GM19025 (cell line): ENCODE results near the gene USP53.
"Not testable (repeated sequence)": the region's sequence is repeated elsewhere in the genome, so short reads cannot be mapped to it uniquely, and the experiment has no call there.

ENCODE experiments used
- ATAC-seq: cut with Tn5 transposase; IDR thresholded peaks from one replicate; pipeline ENCODE4 v1.9.1; 2021; ENCODE audit warnings: mild to moderate bottlenecking, low read depth, moderate library complexity; ENCODE audit not compliant: unreplicated experiment

Gene USP53

DNA sequence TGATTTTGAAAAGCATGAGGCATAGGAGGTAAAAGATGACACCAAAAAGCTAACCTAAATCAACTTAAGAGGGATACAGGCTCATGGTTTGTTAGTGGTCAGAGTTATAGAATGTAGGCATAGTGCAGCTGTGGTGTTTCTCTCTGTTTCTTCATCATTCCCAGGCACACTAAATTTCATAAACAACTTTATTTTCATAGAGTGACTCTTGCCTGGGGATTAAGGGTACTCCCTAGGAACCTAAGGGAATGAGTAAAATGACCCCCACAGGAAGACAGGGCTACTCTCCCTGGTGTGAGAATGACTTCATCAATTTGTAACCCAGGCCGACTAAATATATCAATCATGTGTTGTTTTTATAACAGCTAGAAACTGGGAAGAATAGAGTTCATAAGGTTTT, 98.3 kb downstream of the USP53 start:
- ATAC-seq, result no peak

GRCh38 chr4:119313237-119313636, 100.7 kb downstream of the USP53 start:
- no peak for ATAC-seq

GRCh38 chr4:119314356-119314755, 101.8 kb downstream of the USP53 start:
- ATAC-seq, result no peak

GRCh38 chr4:119315036-119315435, 102.5 kb downstream of the USP53 start:
- ATAC-seq, result no peak

DNA sequence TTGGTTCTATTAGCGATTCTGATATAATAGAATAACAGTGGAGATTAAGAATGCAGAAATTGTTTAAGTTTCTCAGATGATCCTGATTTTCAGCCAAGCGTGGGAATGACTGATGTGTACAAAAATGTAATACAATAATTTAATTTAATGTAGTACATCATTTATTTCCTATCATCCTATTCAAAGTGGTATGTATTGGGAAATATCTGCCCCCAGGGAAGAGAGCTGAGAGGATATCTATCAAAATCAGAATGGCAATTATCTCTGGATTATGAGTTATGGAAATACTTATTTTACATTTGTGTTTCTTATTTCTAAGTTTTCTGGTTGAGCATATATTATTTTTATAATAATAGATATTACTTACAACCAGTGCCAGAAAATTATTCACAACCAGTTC, 105.5 kb downstream of the USP53 start:
- no peak for ATAC-seq

DNA sequence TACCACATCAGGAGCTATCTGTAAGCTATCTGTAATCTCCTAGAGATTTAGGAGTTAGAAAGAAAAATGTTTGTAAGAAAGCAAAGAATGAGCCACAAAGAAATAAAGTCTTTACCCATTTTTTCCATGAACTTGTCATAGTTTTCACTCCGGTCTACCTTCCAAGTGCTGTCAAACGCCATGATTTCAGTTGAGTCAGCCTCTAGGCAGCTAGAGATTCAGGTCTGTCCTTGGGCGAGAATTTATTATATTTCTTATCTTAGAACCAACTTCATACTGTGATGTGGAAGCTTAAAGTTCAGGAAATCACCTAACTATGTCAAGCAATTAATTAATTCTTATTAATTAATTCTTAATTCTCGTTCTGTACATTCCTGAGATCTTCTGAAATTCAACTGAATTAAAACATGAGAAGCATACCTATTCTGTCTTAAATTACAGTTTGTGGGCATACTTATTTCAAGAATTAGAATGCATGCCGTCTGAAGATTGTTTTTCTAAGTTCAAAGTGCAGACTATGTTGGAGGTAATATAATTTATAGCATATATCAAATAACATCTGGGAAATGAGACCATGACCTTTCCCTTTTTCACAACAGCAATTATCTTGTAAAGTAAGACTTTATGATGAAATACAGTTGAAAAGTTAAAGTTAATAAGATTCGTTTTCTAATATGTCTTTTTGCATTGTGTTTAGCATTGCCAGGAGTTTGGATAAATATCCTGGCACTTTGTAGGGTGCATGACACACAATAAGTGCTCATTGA, 109.6 kb downstream of the USP53 start, which contains the start of gene FABP2:
FABP2 (minus strand) TSS at position 218 of the 767 bp plus-strand sequence; CDS start at position 182, 36 bp downstream.
- no peak for ATAC-seq

DNA sequence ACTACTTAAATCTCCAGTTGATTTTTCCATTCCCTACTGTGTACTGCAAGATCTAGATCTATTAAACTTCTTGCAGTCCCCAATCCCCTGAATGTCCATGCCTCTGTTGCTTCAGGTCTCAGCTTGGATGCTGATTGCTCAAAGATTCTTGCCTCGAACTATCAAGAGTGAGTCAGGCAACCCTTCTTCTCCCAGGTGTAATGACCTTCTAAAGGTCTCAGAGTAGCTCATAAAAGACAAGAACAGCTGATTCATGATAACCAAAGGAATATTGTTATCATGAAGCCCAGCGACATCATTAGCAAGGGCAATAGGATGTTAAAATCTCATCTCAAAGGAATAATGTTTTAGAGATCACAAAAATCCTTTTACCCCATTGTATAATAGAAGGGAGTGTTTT, 116.2 kb downstream of the USP53 start:
- ATAC-seq, result no peak

GRCh38 chr4:119329835-119330620, 117.5 kb downstream of the USP53 start:
- ATAC-seq, result no peak

DNA sequence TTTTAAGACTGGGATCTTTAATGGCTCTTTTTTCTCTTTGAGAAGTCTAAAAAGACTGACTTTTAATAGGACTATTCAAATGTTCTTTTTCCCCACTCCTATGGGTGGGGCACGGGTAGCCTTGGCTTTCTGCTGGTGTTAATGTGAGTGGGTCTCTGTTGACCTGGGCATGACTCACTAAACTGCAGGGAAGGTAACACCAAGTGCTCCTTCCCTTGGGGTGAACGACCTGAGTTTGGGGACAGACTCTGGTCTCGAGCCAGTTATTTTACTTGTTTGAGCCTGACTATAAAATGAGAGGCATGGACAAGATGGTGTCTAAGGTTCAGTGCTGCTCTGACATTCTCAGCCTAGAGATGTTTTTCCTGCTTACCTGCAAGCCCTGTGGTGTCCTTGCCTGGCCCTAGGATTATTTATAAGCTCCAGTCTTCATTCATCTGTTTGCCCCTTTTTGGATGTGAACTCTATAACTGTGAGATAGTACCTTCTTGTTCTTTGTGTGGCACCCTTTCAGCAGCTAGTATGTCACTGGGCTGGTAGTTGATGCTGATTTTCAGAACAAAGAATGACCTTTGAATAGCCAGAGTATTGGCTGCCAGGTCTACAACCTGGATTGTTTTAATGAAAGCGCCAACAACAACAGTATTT, 123.9 kb downstream of the USP53 start:
- ATAC-seq, result not testable (repeated sequence)

- ATAC-seq, result no peak
Measured at GRCh38 chr4:119337010-119337409, 124.5 kb downstream of the USP53 start.

GRCh38 chr4:119339895-119340294, 127.4 kb downstream of the USP53 start:
- ATAC-seq, result not testable (repeated sequence)

DNA sequence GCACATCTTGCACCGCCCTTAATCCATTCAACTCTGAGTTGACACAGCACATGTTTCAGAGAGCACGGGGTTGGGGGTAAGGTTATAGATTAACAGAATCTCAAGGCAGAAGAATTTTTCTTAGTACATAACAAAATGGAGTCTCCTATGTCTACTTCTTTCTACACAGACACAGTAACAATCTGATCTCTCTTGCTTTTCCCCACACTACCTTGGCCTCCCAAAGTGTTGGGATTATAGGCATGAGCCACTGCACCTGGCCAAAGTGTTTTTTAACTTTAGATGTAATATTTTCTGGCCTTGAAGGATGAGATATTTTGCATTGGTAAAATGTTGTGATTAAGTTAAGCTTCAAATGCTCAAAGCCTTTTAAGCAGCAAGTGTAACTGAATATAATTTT, 130.8 kb downstream of the USP53 start:
- not testable (repeated sequence) for ATAC-seq
